Measurements from ENCODE around the gene PCDHA6.
"Not testable (repeated sequence)": the region's sequence is repeated elsewhere in the genome, so short reads cannot be mapped to it uniquely, and the experiment has no call there.

PCDHA6 gene

GRCh38 chr5:140875085-140876065, 47.6 kb downstream of the PCDHA6 start, which contains the start of gene PCDHA12:
TSS of gene PCDHA12 (plus strand) at chr5:140875308. CDS start at chr5:140875473, 165 bp downstream.
- Histone ChIP-seq H3K4me3 (no peak within 1 kb of the TSS), H3K9ac (ENCODE audit: insufficient read length) (no peak within 1 kb of the TSS), H3K36me3 (ENCODE audit: insufficient read depth, low read length) (no peaks in the 10 kb centered on the region), H3K9me3 (ENCODE audit: low read depth, low read length) (no peaks in the 10 kb centered on the region), H3K27ac (no peak within 1 kb of the TSS)
- TF ChIP-seq POLR2AphosphoS5 (IDR thresholded peaks at IDR 0.05; ENCODE audit: borderline replicate concordance, low read depth, low read length) (no peak), EZH2 (IDR thresholded peaks at IDR 0.05) (no peak)
- no peak for DNase-seq (ENCODE audit: low read depth, low spot score)

- not testable (repeated sequence) for H3K9me3 ChIP-seq (ENCODE audit: low read depth, low read length); H3K27ac ChIP-seq; DNase-seq (ENCODE audit: low read depth, low spot score); H3K4me3 ChIP-seq; H3K9ac ChIP-seq (ENCODE audit: insufficient read length); H3K36me3 ChIP-seq (ENCODE audit: insufficient read depth, low read length)
Measured at GRCh38 chr5:140876541-140877261, 48.9 kb downstream of the PCDHA6 start.

GRCh38 chr5:140877262-140877581, 49.5 kb downstream of the PCDHA6 start:
- H3K4me3 ChIP-seq: no peak overlapping the region
- no peak overlapping the region for H3K27ac ChIP-seq
- TF ChIP-seq EZH2 (IDR thresholded peaks at IDR 0.05) (no peak), POLR2AphosphoS5 (IDR thresholded peaks at IDR 0.05; ENCODE audit: borderline replicate concordance, low read depth, low read length) (no peak)
- no peak overlapping the region for H3K9ac ChIP-seq (ENCODE audit: insufficient read length)
- no peak for DNase-seq (ENCODE audit: low read depth, low spot score)
- no peaks in the 10 kb centered on the region for H3K36me3 ChIP-seq (ENCODE audit: insufficient read depth, low read length)
- H3K9me3 ChIP-seq (ENCODE audit: low read depth, low read length): no peaks in the 10 kb centered on the region

All from SK-N-MC (cell line).